Lung (tissue), 12 donors: ENCODE data around the gene LRRC15. TPM values are rescaled to one million over a fixed set of nuclear protein-coding genes. Genes with fewer than 3 reads are reported as not detected.

Experiments used
- ATAC-seq: fragments of 200-7000 bp; cut with Tn5 transposase; one replicate; pipeline ENCODE4 v1.9.1; 2020; ENCODE audit warnings: moderate number of reproducible peaks; ENCODE audit not compliant: insufficient read depth, low FRiP score
- DNase-seq, 3 donors: peaks; one replicate each; pipeline ENCODE4 v3.0.0-alpha.2; 2013 to 2017
- H3K27ac ChIP-seq, 2 donors: one replicate each; pipeline ENCODE4 v1.5.1; 2013; ENCODE audit warnings: mild to moderate bottlenecking in 2 of 2, moderate library complexity in 2 of 2, control low read depth in 1 of 2, inconsistent platforms in 1 of 2, low read depth in 1 of 2, low read length in 1 of 2
- H3K27me3 ChIP-seq, 3 donors: one replicate each; pipeline ENCODE4 v1.5.1; 2013; ENCODE audit warnings: low read length in 2 of 3; ENCODE audit not compliant: control insufficient read depth in 3 of 3, insufficient read depth in 3 of 3
- H3K36me3 ChIP-seq, 4 donors: one replicate each; pipeline ENCODE4 v1.5.1; 2013; ENCODE audit warnings: low read length in 4 of 4, mild to moderate bottlenecking in 1 of 4, moderate library complexity in 1 of 4; ENCODE audit not compliant: control insufficient read depth in 4 of 4, insufficient read depth in 4 of 4
- H3K4me1 ChIP-seq, 5 donors: one replicate each; pipeline ENCODE4 v1.5.1; 2013; ENCODE audit warnings: low read length in 5 of 5, mild to moderate bottlenecking in 2 of 5, moderate library complexity in 1 of 5; ENCODE audit not compliant: control insufficient read depth in 5 of 5, insufficient read depth in 5 of 5
- H3K4me3 ChIP-seq: one replicate; pipeline ENCODE4 v1.5.1; 2013; ENCODE audit warnings: mild to moderate bottlenecking, control low read depth, moderate library complexity
- H3K9ac ChIP-seq, 2 donors: one replicate each; pipeline ENCODE4 v1.5.1; 2013; ENCODE audit warnings: low read length in 2 of 2, control low read depth in 1 of 2; ENCODE audit not compliant: insufficient read depth in 1 of 2
- H3K9me3 ChIP-seq, 4 donors: one replicate each; pipeline ENCODE4 v1.5.1; 2013; ENCODE audit warnings: low read length in 3 of 4, mild to moderate bottlenecking in 1 of 4, moderate library complexity in 1 of 4; ENCODE audit not compliant: control insufficient read depth in 4 of 4, insufficient read depth in 3 of 4
- CTCF ChIP-seq: IDR thresholded peaks from 2 replicates; pipeline ENCODE4 v1.5.1; 2012; ENCODE audit warnings: mild to moderate bottlenecking; ENCODE audit errors: control extremely low read depth, extremely low read depth
- WGBS, 2 donors: extraction: QIAGEN DNeasy Blood & Tissue Kit; methylation state at CpG; one replicate each; pipeline ENCODE4 v1.1.7; 2013; 5-methylcytosine and 5-hydroxymethylcytosine counted together
- polyA plus RNA-seq, 2 donors: library from polyadenylated mRNA; stranded (reverse); fragments of 200-250 nt; gene quantifications; one replicate each; pipeline ENCODE4 v1.2.1, GENCODE V29; 2013
- total RNA-seq, 2 donors: library from RNA; depleted of rRNA in 1 of 2; stranded (reverse); fragments of >200 nt in 1 of 2; gene quantifications; one replicate each; pipeline ENCODE4 v1.2.1, GENCODE V29; 2014 to 2021
- donor health status: control.
- donor health status: control.
- donor health status: Bipolar disorder and iron deficiency.
- donor health status: healthy.
- donor health status: DM: yes; HTN: yes; CAD: no.

The LRRC15 gene
- total and polyA plus RNA-seq, 4 donors = 0.06 to 1.2 (median 0.07) TPM

GRCh38 chr3:194383276-194383940, 13.9 kb upstream of the LRRC15 start:
- H3K9me3 ChIP-seq = no peaks in the 10 kb centered on the region
- TF ChIP-seq CTCF = no peak
- no peaks in the 10 kb centered on the region for H3K4me1 ChIP-seq
- H3K4me3 ChIP-seq = no peak overlapping the region
- ATAC-seq = no peak
- no peak for DNase-seq
- peaks cover 0 to 10% (median 0%) of the 10 kb centered on the region in 3 donors for H3K27me3 ChIP-seq
- H3K36me3 ChIP-seq = no peaks in the 10 kb centered on the region
- no peak overlapping the region for H3K9ac ChIP-seq
- 91% methylated on average over 14 of the region's 14 CpGs for WGBS, 2 donors
- no peak overlapping the region for H3K27ac ChIP-seq

- Histone ChIP-seq H3K9ac (no peak overlapping the region), H3K27ac (no peak overlapping the region), H3K4me3 (no peak overlapping the region), H3K9me3 (no peaks in the 10 kb centered on the region), H3K27me3 (peaks cover 0 to 10% (median 0%) of the 10 kb centered on the region in 3 donors), H3K36me3 (no peaks in the 10 kb centered on the region), H3K4me1 (no peaks in the 10 kb centered on the region)
- no peak for TF ChIP-seq CTCF
- WGBS, 2 donors = 71 to 72% methylated on average over 9 of the region's 9 CpGs
- no peak for ATAC-seq
- no peak for DNase-seq
Observed at GRCh38 chr3:194382892-194383223, 13.3 kb upstream of the LRRC15 start.

- Histone ChIP-seq H3K27ac (no peak overlapping the region), H3K27me3 (peaks cover 0 to 10% (median 0%) of the 10 kb centered on the region in 3 donors), H3K4me1 (no peaks in the 10 kb centered on the region), H3K9ac (no peak overlapping the region), H3K9me3 (no peaks in the 10 kb centered on the region), H3K4me3 (no peak overlapping the region), H3K36me3 (no peaks in the 10 kb centered on the region)
- no peak for TF ChIP-seq CTCF
- 75 to 80% methylated on average over 20 of the region's 20 CpGs for WGBS, 2 donors
- ATAC-seq = no peak
- no peak for DNase-seq
Observed at GRCh38 chr3:194382196-194382891, 12.8 kb upstream of the LRRC15 start.
